Dermis blood vessel endothelial cell (primary cell): ENCODE results near the gene MAML3. TPM values are rescaled to one million over a fixed set of nuclear protein-coding genes. Genes with fewer than 3 reads are reported as not detected.

Experiments
- DNase-seq: peaks from one replicate; pipeline ENCODE4 v3.0.0; 2010
- total RNA-seq: library from RNA; depleted of rRNA; stranded (reverse); fragments of >200 nt; gene quantifications from 2 replicates; pipeline ENCODE4 v1.2.3, GENCODE V29; 2014

Gene MAML3
- total RNA-seq, 1 donor from 2014 or later: 5.6 TPM

- DNase-seq: peak; percentile 38
Observed at GRCh38 chr4:140038031-140038533, 115.9 kb downstream of the MAML3 start.

- DNase-seq: peak; percentile 87
Observed at GRCh38 chr4:140037353-140038030, 116.5 kb downstream of the MAML3 start.

DNA sequence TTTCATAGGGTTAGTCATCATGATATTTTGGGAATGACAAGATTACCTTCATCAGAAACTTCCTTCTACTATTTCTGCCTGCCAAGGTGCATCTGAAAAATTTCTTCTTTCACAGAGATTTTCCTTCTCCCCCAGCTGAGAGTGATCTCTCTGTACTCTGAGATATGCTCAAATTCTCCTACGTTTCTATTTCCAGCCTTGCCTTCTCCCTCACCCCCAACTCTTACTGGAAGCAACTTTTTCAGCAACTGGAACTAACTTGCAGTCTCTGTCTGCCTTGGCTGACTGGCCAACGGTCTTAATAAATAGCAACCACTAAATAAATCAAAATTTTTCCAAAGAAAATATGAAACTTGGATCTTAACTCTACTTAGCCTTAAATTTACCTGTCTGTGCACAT is 122.3 kb downstream of the MAML3 start:
- DNase-seq: no peak

- no peak for DNase-seq
Observed at GRCh38 chr4:140031061-140031460, 122.9 kb downstream of the MAML3 start.

DNA sequence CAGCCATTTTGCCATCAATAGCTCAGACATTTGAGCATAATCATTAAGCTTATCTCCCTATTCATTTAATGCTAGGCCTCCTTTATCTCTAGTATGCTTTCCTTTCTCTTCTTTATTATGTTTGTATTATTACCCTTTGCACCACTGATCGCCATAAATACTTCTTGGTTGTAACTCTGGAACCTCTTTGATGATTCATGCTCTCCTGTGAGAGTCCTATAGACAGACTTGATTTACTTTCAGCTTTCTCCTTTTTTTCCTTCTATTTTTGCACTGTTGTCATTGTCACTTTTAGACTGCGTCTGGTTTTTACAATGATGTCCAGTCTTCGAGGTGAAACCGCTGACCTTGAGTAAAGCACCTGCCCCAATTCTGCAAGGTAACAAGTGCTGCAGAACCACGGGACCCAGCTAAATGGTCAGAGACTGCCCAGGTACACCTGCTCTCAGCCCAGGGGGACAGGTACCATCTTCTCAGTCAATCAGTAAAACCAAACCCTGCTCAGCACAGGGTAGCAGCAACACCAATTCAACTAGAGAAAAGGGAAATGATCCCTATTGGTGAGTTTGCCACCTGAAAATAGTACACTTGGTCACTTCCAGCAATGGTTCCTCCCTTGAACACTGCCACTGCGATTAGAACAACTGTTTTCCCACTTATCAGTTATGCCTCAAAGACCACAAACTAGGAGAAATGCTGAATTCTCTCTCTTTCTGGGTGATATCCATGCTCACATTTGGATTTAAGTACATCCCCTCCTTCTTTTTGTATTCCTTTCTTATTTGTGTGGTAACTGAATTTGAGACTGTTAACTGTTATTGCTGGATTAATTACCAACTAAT is 125.1 kb downstream of the MAML3 start:
- DNase-seq: no peak

GRCh38 chr4:140028101-140028500 is 125.9 kb downstream of the MAML3 start:
- no peak for DNase-seq

DNA sequence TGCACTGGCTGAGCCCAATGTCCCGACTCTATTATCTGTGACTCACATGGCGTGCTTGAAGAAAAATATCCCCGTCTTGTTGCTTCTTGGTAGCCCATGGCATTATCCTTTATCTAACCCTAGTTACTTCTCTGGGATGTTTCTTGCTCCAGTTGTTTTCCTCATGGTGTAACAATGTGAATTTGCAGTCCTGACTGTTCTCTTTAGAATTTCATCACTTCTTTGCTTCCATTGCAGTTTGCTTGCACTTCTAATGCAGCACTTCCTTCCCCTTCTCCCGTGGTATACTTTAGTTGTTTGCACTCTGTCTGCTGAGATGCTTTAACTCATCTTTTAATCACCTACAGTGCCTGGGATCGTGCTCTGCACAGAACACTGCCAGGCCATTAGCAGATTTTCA is 126.9 kb downstream of the MAML3 start:
- DNase-seq: no peak

DNA sequence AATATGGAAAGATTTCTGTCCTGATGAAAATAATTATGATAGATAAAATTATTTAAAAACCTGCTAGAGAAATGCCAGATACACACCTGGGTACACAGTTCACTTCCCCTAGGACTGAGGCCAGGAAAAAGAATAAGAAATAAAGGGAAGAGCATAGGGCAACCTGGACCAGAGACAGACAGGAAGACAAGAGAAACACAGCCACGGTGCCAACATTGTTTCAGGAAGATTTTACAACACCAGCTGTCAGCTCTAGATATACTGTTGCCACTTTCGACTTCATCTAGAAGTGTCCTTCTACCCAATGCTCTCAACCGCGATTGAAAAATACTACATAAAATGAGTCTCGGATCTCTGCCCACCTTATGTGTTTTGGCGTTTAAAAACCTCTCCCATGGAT is 128.5 kb downstream of the MAML3 start:
- no peak for DNase-seq

DNA sequence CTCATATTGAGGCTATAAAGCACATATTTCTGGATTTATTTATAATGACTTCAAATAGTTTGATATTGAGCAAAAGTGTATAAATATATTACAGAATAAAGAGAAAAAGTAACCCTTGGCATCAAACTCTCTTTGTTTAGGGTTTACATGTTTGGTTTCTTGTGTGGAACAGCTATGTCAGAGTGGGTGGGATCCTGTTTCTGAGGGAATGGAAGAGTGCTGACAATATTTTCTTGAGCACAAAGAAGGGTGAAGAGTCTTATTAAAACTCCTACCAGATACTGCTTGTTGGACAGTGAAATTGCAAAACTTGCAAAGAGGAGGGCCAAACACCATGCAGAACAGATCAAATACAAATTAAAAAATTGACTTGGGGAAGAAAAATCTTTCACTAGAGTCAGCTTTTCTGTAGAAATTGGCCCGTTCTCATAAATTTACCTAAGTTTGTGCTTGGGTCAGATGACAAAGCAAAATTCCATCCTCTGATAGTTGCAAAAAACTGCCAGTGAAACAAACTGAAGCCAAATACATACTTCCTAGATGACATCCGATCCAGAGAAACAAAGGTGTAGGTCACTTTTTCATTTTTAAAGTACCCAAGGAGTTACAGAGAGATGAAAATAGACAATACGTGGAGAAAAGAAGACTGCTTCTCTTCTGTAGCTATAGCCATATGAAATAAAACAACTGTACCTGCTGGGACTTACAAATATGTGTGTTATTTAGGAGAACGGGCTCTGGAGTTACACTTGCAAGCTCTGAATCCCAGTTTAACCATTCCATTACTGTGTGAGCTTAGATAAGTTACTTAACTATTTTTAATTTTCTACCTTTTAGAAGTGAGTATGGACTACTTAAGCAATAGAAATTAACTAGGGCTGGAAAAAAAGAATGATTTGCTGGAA is 133.3 kb downstream of the MAML3 start:
- DNase-seq: peak; percentile 20

GRCh38 chr4:140019619-140020347 is 134.2 kb downstream of the MAML3 start:
- DNase-seq: no peak

DNA sequence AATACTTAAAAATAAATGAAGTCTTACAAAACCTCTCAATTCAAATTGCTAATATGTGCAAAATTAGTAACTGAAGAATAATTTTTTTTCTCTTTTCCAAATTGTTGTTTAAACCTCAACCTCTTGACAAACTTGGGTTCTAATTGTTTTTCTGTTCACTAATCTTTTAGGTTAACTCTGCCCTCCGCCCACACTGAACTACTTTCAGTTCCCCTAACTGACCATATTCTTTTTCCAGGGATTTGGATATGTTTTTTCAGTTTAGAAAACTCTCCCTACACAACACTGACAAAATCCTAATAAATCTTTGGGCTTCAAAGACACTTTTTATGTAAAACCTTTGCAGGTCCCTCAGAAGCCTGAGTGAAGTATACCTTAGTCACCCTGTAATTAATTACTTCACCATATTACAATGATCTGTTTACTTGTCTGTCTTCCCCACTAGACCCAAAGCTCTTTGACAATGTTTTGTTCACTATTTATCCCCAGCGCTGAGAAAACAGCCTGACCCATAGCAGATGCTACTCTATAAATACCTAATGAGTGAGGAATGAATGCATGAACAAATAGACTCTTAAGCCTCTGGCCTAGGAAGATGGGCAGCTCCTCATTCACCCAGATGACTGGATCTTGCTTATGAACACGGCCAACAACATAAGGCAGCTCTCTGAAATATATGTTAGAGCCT is 134.9 kb downstream of the MAML3 start:
- DNase-seq: no peak

GRCh38 chr4:140014284-140014683 is 139.7 kb downstream of the MAML3 start:
- peak; percentile 24 for DNase-seq

- peak; percentile 86 for DNase-seq
Observed at GRCh38 chr4:140012688-140013486, 141.1 kb downstream of the MAML3 start.

DNA sequence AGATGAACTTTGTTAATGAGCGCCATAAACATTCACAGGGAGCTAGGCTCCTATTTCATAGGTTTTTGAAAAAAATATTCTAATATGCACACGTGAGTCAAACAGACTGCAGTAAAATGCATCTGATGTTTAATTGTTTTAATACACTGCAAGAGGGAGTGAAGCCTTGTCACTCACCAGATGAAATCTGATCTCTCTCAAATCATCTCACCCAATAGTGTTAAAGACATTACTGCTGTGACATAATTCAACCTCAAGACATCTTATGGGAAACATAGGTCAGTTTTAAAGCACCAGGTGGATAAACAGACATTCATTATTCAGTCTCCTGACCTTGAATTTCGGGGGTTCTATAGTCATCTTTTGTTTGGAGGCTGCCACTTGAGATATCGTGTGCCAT is 148.3 kb downstream of the MAML3 start:
- peak; percentile 17 for DNase-seq

DNA sequence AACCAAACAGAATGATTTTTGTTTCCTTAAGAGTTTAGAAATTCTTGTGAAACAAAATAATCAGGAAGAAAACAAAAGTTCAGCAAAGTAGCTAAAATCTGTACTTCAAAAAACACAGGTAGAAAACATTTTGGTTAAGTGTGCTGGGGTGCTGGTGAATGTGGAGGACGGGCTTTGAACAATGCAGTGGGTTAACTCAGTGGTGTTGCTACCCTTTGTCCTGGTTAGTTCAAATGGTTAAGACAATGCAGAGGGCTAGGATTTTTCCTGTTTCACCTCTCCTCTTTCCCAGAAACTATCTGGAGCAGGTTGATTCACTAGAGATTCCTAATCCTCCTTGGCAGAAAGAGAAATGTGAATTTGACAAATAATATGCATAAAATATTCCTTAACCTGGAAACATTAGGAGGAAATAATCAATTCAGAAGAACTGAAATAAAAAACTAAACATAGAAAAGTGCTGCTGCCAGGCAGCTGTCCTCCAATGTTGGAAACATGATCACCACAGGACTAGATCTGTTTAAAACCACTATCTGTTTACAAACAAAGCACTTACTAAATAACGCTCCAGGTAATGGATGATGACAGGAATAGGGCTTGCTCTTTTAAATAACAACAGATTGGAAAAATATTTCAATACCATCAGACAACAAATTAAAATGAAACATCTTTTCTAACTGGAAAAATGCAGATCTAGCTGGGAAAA is 148.9 kb downstream of the MAML3 start:
- peak; percentile 43 for DNase-seq

DNA sequence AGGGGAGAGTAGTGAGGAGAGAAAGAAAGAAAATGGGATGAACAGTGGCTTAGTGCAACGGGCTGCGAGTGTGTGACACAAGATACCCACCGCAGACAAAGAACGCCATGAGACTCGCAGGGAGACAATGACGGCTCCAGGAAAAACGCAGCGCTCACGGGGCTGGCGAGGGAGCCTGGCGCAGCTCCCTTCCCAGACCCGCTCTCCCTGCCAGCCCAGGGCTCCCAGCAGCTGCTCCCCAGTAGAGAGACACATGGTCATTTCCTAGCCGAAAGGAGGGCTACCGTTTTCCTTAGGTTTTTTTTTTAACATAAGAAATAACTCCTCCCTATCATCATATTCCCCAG is 149.5 kb downstream of the MAML3 start:
- peak; percentile 78 for DNase-seq

- no peak for DNase-seq
Observed at GRCh38 chr4:140003876-140004548, 150.0 kb downstream of the MAML3 start.

- no peak for DNase-seq
Observed at GRCh38 chr4:140000232-140000631, 153.8 kb downstream of the MAML3 start.
